Measurements from ENCODE around the gene SEC14L2.
A peak's percentile ranks its signal among the peaks of the same experiment; 100 is the strongest.

SEC14L2 gene

DNA sequence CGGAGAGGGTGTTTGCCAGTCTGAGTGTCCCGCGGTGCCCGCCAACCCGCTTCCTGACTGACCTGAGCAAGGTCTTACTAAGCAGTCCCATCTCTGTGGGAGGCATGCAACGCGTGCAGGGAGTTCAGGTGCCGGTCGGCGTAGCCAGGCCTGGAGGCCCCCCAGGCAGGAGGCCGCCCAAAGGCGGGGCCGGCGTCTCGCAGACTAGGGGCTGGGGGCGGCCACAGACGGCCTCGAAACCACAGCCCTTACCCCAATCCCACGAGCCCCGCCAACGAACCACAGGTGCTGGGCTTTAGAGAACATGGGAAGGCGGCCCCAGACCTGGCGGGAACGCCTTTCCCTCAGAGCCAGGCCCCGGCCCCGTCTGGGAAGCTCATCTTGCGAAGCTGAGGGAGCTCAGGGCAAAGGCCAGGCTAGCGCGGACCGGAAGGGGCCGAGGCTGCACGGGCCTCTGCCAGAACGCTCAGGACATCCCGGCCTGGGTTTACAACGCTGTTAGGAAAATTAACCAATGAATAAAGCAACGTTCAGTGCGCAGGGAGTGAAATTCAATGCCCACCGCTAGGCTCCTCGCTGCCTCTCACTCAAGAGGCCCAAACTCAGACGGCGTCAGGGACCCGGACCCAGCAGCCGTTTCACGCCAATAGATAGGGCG, 26.6 kb downstream of the SEC14L2 start:
- no peaks in the 10 kb centered on the region for H3K27me3 ChIP-seq (replicated peaks; ENCODE audit: control insufficient read depth, insufficient read depth, low read length)
- peaks cover 53% of the 10 kb centered on the region for H3K4me1 ChIP-seq (ENCODE audit: control insufficient read depth, insufficient read depth, low read length)
- H3K9ac ChIP-seq (ENCODE audit: low read length) = peak overlapping the region; percentile 93
- peaks cover 10% of the 10 kb centered on the region for H3K36me3 ChIP-seq (ENCODE audit: control insufficient read depth, insufficient read depth, low read length, severe bottlenecking)
- no peak for DNase-seq (ENCODE audit: low read depth)
- peak overlapping the region; percentile 83 for H3K4me3 ChIP-seq (ENCODE audit: low read length)
- H3K9me3 ChIP-seq (ENCODE audit: control insufficient read depth, low read length) = no peaks in the 10 kb centered on the region

DNA sequence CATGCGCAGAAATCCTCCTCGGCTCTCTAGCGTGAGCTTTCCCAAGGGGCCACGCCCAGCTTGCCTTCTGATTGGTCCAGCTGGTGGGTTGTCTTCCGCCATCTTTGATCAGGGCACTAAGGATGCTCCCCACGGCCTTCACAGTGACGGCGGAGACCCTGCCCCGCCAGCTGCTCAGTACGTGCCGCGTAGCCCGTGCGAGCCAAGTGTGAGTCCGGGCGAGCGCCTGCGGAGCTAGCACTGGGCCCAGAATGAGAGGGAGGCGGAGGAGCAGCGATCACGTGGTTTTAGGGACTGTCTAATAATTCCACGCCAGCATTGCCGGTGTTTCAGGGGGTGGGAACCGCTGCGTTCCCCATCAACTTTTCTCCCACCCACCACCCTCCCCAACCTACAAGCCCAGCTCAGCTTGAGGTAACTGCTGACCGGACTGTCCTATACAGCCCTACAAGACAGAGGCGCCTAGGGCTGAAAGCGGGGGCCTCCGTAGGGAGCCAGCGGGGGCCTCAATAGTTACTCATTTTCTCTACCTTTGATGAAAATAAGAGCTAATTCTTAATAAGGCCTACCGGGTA, 27.2 kb downstream of the SEC14L2 start:
- Histone ChIP-seq H3K36me3 (ENCODE audit: control insufficient read depth, insufficient read depth, low read length, severe bottlenecking) (peaks cover 7% of the 10 kb centered on the region), H3K9me3 (ENCODE audit: control insufficient read depth, low read length) (no peaks in the 10 kb centered on the region), H3K27me3 (replicated peaks; ENCODE audit: control insufficient read depth, insufficient read depth, low read length) (no peaks in the 10 kb centered on the region), H3K4me3 (ENCODE audit: low read length) (peak overlapping the region; percentile 83), H3K4me1 (ENCODE audit: control insufficient read depth, insufficient read depth, low read length) (peaks cover 52% of the 10 kb centered on the region), H3K9ac (ENCODE audit: low read length) (peak overlapping the region; percentile 93)
- peak; percentile 100 for DNase-seq (ENCODE audit: low read depth)

DNA sequence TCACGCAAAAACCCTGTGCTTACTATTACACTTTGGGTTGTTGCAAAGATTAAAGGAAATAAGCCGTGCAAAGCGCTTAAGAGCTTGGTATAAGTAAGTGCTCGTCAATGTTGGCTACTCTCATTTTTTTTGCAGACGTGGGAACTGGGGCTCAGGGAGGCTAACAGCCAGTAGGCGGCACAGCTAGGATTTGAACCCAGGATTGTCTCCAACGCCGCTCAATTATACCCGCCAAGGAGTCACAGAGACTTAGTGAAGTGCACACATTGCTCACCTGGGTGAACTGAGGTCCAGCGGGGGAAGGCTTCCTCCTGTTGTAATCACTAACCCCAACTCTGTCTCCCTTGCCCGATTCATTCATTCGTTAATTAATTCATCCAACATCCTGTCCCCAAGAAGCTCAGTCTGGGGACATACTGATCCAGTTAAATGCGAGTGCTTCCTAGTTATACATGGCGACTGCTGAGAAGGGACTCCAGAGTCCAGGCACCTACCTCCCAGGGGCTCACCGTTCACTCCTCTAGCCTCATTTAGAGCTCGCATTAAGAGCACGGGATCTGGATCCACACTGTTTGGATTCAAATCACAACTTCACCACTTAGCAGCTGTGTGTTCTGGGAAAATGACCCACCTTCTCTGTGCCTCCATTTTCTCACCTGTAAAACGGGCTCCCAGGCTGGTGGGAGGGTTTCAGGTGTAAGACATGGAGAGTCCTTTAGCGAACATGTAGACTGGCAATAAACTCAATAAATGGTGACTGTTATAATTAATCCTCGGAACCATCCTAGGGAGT, 27.9 kb downstream of the SEC14L2 start:
- DNase-seq (ENCODE audit: low read depth) = peak; percentile 62
- Histone ChIP-seq H3K4me1 (ENCODE audit: control insufficient read depth, insufficient read depth, low read length) (peaks cover 50% of the 10 kb centered on the region), H3K9ac (ENCODE audit: low read length) (peak overlapping the region; percentile 93), H3K27me3 (replicated peaks; ENCODE audit: control insufficient read depth, insufficient read depth, low read length) (no peaks in the 10 kb centered on the region), H3K4me3 (ENCODE audit: low read length) (peak overlapping the region; percentile 83), H3K36me3 (ENCODE audit: control insufficient read depth, insufficient read depth, low read length, severe bottlenecking) (peaks cover 4% of the 10 kb centered on the region), H3K9me3 (ENCODE audit: control insufficient read depth, low read length) (no peaks in the 10 kb centered on the region)

DNA sequence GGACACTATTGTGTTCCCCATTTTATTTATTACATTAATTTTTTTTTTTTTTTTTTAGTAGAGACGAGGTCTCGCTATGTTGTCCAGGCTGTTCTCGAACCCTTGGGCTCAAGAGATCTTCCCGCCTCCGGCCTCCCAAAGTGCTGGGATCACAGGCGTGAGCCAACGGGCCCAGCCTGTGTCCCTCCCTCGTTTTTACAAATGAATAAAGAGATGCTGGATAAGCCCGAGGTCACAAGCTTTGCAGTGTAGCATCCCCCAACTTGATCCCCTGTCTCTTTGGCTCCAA, 28.5 kb downstream of the SEC14L2 start:
- Histone ChIP-seq H3K4me3 (ENCODE audit: low read length) (peak overlapping the region; percentile 83), H3K9me3 (ENCODE audit: control insufficient read depth, low read length) (no peaks in the 10 kb centered on the region), H3K27me3 (replicated peaks; ENCODE audit: control insufficient read depth, insufficient read depth, low read length) (no peaks in the 10 kb centered on the region), H3K4me1 (ENCODE audit: control insufficient read depth, insufficient read depth, low read length) (peaks cover 47% of the 10 kb centered on the region), H3K36me3 (ENCODE audit: control insufficient read depth, insufficient read depth, low read length, severe bottlenecking) (peaks cover 4% of the 10 kb centered on the region), H3K9ac (ENCODE audit: low read length) (peak overlapping the region; percentile 93)
- DNase-seq (ENCODE audit: low read depth) = no peak

DNA sequence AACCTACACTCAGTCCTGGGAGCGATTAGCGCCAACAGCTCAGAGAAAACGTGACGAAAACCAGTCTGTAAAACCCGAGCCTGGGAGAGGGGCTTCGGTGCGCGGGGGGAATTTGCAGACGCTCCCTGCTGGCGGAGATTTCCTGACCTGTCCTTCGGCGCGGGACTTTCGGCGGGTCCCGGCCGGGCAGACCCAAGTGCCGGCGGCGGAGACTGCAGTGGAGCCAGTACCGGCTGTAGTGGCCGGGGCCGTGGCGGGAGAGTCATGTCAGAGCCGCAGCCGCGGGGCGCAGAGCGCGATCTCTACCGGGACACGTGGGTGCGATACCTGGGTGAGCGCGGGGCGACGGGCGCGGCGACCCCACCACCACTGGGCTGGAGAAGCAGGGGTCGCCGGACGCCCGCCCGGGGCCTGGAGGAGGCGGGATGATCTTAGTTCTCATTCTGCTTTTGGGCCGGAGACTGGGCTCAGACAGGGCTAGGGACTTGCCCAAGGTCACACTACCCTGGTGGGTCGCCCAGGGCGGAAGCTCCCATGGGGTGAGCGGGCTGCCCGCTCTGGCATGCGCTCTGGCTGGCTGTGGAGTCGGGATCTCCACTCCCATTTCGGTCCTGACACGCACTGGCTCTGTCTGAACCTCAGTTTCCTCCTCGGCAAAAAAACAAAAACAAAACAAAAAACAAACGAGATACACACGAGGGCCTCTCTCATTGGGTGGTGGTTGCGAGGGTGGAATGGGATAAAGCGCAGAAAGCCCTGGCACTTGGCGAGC, 29.0 kb downstream of the SEC14L2 start, which contains the start of gene MTFP1:
TSS of gene MTFP1 (plus strand) at position 153 of the 772 bp plus-strand sequence. CDS start at position 265, 112 bp downstream.
- Histone ChIP-seq H3K27me3 (replicated peaks; ENCODE audit: control insufficient read depth, insufficient read depth, low read length) (no peaks in the 10 kb centered on the region), H3K4me1 (ENCODE audit: control insufficient read depth, insufficient read depth, low read length) (peaks cover 42% of the 10 kb centered on the region), H3K36me3 (ENCODE audit: control insufficient read depth, insufficient read depth, low read length, severe bottlenecking) (peaks cover 4% of the 10 kb centered on the region), H3K9me3 (ENCODE audit: control insufficient read depth, low read length) (no peaks in the 10 kb centered on the region), H3K9ac (ENCODE audit: low read length) (peak within 1 kb of the TSS; percentile 93), H3K4me3 (ENCODE audit: low read length) (peak within 1 kb of the TSS; percentile 83)
- DNase-seq (ENCODE audit: low read depth) = peak; percentile 79

DNA sequence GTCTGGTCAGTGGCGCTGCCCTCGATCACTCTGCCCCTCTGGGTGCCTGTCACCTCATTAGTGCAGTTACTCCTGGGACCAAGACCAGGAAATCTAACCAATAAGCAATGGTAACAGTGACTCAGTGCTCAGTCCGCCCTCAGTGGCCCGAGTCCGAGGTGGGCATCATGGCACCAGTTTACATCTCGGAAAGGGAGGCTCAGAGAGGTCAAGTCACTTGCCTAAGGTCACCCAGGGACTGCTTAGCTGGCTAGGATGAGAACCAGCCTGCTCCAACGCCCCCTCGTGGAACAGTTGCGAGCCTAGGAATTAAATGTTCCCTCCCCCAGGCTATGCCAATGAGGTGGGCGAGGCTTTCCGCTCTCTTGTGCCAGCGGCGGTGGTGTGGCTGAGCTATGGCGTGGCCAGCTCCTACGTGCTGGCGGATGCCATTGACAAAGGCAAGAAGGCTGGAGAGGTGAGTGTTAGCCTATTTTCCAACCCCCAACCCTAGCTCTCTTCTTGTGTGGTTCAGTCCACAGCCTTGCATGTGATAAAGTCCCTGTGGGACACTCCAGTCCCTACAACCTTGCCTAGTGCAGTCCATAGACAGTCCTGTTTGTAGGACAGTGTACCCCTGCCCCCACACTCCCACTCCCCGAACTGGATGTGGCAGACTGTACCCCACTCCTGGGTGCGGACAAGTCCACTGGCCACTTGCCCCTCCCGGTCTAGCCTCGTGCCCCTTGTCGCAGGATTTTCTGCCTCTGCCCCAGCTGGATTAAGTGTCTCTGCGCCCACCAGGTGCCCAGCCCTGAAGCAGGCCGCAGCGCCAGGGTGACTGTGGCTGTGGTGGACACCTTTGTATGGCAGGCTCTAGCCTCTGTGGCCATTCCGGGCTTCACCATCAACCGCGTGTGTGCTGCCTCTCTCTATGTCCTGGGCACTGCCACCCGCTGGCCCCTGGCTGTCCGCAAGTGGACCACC, 29.9 kb downstream of the SEC14L2 start:
- H3K9me3 ChIP-seq (ENCODE audit: control insufficient read depth, low read length) = no peaks in the 10 kb centered on the region
- H3K9ac ChIP-seq (ENCODE audit: low read length) = peak overlapping the region; percentile 93
- H3K4me1 ChIP-seq (ENCODE audit: control insufficient read depth, insufficient read depth, low read length) = peaks cover 33% of the 10 kb centered on the region
- peaks cover 4% of the 10 kb centered on the region for H3K36me3 ChIP-seq (ENCODE audit: control insufficient read depth, insufficient read depth, low read length, severe bottlenecking)
- peak; percentile 88 for DNase-seq (ENCODE audit: low read depth)
- no peaks in the 10 kb centered on the region for H3K27me3 ChIP-seq (replicated peaks; ENCODE audit: control insufficient read depth, insufficient read depth, low read length)
- H3K4me3 ChIP-seq (ENCODE audit: low read length) = peak overlapping the region; percentile 83

DNA sequence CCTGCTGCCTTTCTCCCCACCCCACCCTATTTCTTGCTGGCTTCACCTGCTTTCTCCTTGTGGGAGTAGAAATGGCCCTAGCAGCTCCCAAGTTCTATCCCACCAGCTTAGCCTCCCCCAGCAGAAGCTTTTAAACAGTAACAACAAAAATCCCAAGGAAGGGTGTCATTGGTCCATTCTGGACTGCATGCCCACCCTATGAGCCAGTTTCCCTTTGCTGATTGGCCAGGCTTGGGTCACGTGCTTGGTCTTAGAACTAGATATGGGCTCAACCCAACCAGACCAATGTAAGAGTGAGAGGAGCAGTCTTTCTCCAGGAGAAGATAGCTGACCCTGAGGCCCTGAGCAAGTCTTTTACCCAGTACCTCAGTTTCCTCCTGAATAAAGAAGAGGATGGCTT, 31.1 kb downstream of the SEC14L2 start:
- no peak for DNase-seq (ENCODE audit: low read depth)
- Histone ChIP-seq H3K36me3 (ENCODE audit: control insufficient read depth, insufficient read depth, low read length, severe bottlenecking) (peaks cover 4% of the 10 kb centered on the region), H3K9me3 (ENCODE audit: control insufficient read depth, low read length) (no peaks in the 10 kb centered on the region), H3K27me3 (replicated peaks; ENCODE audit: control insufficient read depth, insufficient read depth, low read length) (no peaks in the 10 kb centered on the region), H3K4me1 (ENCODE audit: control insufficient read depth, insufficient read depth, low read length) (peaks cover 21% of the 10 kb centered on the region), H3K9ac (ENCODE audit: low read length) (no peak overlapping the region), H3K4me3 (ENCODE audit: low read length) (no peak overlapping the region)

DNA sequence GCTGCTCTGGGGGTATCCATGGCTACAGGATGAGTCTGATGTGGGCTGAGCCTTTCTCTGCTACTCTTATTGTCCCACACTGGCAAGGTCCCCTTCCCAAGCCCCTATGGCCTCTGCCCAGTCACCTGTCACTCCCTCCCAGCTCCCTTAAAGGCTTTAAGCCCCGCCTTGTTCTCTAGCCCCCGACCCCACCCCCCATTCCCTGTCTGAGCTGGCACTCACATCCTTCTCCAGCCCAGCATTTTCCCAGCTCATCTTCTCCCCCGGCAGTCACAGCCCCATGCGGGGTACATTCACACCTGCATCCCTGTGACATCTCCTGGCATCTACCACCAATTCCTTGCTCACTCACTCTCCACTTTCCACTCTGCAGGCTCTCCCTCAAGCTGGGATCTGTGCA, 33.1 kb downstream of the SEC14L2 start:
- Histone ChIP-seq H3K4me3 (ENCODE audit: low read length) (no peak overlapping the region), H3K9me3 (ENCODE audit: control insufficient read depth, low read length) (no peaks in the 10 kb centered on the region), H3K27me3 (replicated peaks; ENCODE audit: control insufficient read depth, insufficient read depth, low read length) (no peaks in the 10 kb centered on the region), H3K36me3 (ENCODE audit: control insufficient read depth, insufficient read depth, low read length, severe bottlenecking) (peaks cover 4% of the 10 kb centered on the region), H3K9ac (ENCODE audit: low read length) (no peak overlapping the region), H3K4me1 (ENCODE audit: control insufficient read depth, insufficient read depth, low read length) (peaks cover 9% of the 10 kb centered on the region)
- no peak for DNase-seq (ENCODE audit: low read depth)

DNA sequence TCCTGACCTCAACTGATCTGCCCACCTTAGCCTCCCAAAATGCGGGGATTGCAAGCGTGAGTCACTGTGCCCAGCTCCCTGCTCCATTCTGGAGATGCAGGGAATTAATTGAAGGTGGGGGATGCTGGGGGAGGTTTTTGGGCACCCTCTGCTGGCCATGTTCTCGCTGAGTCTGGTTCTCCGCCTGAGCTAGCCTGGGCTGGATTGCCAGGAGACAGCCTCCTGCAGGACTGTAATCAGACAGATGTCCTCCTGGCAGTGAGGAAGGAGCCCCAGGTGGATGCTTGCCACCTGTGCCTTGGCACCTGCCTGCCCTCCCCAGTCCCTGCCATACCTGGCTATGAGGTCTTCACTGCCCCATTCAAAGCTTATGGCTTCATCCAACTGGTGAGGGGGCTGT, 34.1 kb downstream of the SEC14L2 start:
- H3K27me3 ChIP-seq (replicated peaks; ENCODE audit: control insufficient read depth, insufficient read depth, low read length) = no peaks in the 10 kb centered on the region
- H3K4me1 ChIP-seq (ENCODE audit: control insufficient read depth, insufficient read depth, low read length) = peaks cover 6% of the 10 kb centered on the region
- H3K9ac ChIP-seq (ENCODE audit: low read length) = no peak overlapping the region
- no peaks in the 10 kb centered on the region for H3K9me3 ChIP-seq (ENCODE audit: control insufficient read depth, low read length)
- H3K36me3 ChIP-seq (ENCODE audit: control insufficient read depth, insufficient read depth, low read length, severe bottlenecking) = peaks cover 4% of the 10 kb centered on the region
- H3K4me3 ChIP-seq (ENCODE audit: low read length) = no peak overlapping the region
- DNase-seq (ENCODE audit: low read depth) = no peak

DNA sequence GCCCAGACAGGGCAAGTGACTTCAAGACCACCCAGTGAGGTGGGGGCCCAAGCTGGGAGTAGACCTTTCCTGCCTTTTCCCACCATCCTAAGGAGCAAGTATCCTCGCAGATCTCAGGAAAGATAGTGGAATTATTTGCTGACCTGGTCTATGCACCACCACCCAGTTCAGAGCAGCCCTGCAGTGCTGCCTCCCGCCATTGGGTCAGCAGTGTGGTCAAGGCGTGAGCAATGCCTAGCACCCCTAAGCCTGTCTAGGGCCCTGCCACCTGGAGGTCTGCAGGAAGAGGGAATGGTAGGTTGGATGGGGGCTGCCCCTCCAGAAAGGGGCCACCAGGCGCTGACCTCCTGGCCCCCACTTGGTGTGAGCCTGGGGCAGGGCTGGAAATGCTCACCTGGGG, 35.3 kb downstream of the SEC14L2 start:
- no peaks in the 10 kb centered on the region for H3K9me3 ChIP-seq (ENCODE audit: control insufficient read depth, low read length)

More for the DNA sequence above, 35.3 kb downstream of the SEC14L2 start:
- Histone ChIP-seq H3K9ac (ENCODE audit: low read length) (no peak overlapping the region), H3K4me3 (ENCODE audit: low read length) (no peak overlapping the region), H3K27me3 (replicated peaks; ENCODE audit: control insufficient read depth, insufficient read depth, low read length) (no peaks in the 10 kb centered on the region), H3K36me3 (ENCODE audit: control insufficient read depth, insufficient read depth, low read length, severe bottlenecking) (peaks cover 4% of the 10 kb centered on the region), H3K4me1 (ENCODE audit: control insufficient read depth, insufficient read depth, low read length) (no peaks in the 10 kb centered on the region)
- DNase-seq (ENCODE audit: low read depth) = no peak
